Large intestine (tissue), 3 donors: ENCODE data around the gene CD247. TPM values are rescaled to one million over a fixed set of nuclear protein-coding genes. Genes with fewer than 3 reads are reported as not detected.

Experiments used
- DNase-seq, 2 donors: peaks; one replicate each; pipeline versions ENCODE4 v3.0.0 to v3.0.0-alpha.2; 2013
- H3K27ac ChIP-seq: one replicate; pipeline ENCODE4 v1.5.1; 2013; ENCODE audit warnings: low read length
- H3K27me3 ChIP-seq: 2 replicates; pipeline ENCODE4 v1.6.1; 2013; ENCODE audit warnings: low read length; ENCODE audit not compliant: control insufficient read depth, insufficient read depth
- H3K36me3 ChIP-seq: 2 replicates; pipeline ENCODE4 v1.6.1; 2013; ENCODE audit warnings: low read length; ENCODE audit not compliant: control insufficient read depth, insufficient read depth
- H3K4me1 ChIP-seq: one replicate; pipeline ENCODE4 v1.6.1; 2013; ENCODE audit warnings: low read length; ENCODE audit not compliant: control insufficient read depth, insufficient read depth
- H3K4me3 ChIP-seq: one replicate; pipeline ENCODE4 v1.5.1; 2013; ENCODE audit warnings: low read length
- H3K9me3 ChIP-seq: one replicate; pipeline ENCODE4 v1.6.1; 2013; ENCODE audit warnings: mild to moderate bottlenecking, low read depth, low read length, moderate library complexity; ENCODE audit not compliant: control insufficient read depth
- WGBS: methylation state at CpG from one replicate; pipeline ENCODE4 v1.1.5; 2013; ENCODE audit warnings: low lambda C conversion rate; ENCODE audit not compliant: insufficient coverage; 5-methylcytosine and 5-hydroxymethylcytosine counted together
- polyA plus RNA-seq: library from polyadenylated mRNA; unstranded; fragments of 120-200 nt; gene quantifications from one replicate; pipeline ENCODE4 v1.2.1, GENCODE V29; 2013

The CD247 gene
- polyA plus RNA-seq, 1 donor, result 7.4 TPM

DNA sequence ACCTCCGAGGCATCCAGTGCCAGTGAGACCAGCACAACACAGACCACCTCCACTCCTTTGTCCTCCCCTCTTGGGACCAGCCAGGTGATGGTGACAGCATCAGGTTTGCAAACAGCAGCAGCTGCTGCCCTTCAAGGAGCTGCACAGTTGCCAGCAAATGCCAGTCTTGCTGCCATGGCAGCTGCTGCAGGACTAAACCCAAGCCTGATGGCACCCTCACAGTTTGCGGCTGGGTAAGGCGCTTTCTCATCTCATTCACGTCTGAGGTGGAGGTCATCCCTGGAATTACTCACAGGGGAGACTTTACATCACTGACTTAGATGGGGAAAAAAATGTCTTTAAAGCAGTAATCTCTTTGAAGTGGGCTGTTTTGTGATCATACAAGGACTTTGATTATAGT, 106.3 kb downstream of the CD247 start:
- Histone ChIP-seq H3K9me3 (no peaks in the 10 kb centered on the region), H3K4me1 (no peaks in the 10 kb centered on the region), H3K27me3 (no peaks in the 10 kb centered on the region), H3K36me3 (peaks cover 28% of the 10 kb centered on the region), H3K27ac (no peak overlapping the region), H3K4me3 (no peak overlapping the region)
- no peak for DNase-seq
- no CpG with 5 or more reads among the region's 4 CpGs for WGBS

DNA sequence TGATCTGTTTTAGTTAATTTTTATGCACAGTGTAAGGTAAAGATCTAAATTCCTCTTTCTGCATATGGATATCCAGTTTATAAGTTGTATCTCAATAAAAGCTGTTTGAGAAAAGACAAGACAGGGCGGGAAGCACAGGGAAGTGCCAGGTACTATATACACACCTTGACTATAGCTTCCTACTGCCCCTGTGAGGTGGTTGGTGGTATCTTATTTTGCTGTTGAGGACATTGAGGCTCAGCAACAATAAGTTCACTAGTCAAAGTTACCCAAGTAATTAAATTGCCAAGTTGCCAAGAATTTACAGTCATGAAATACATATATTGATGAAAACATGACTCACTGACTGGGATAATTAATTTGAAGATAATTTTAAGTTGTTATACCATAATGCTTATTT, 109.1 kb downstream of the CD247 start:
- Histone ChIP-seq H3K4me3 (no peak overlapping the region), H3K9me3 (no peaks in the 10 kb centered on the region), H3K27me3 (no peaks in the 10 kb centered on the region), H3K4me1 (no peaks in the 10 kb centered on the region), H3K27ac (no peak overlapping the region), H3K36me3 (peaks cover 22% of the 10 kb centered on the region)
- no CpG with 5 or more reads among the region's 1 CpG for WGBS
- no peak for DNase-seq

DNA sequence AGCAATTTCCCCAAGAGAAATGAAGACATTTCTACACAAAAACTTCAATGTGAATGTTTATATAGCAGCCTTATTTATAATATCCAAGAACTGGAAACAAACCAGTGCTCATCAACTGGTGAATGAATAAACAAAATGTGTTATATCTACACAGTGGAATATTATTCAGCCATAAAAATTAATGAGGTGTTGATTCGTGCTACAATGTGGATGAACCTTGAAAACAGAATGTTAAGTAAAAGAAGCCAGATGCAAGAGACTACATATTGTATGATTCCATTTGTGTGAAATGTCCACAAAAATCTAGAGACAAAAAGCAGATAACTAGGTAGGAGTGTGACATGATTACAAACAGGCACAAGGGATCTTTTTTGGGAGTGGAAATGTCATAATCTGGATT, 110.0 kb downstream of the CD247 start:
- Histone ChIP-seq H3K27me3 (no peaks in the 10 kb centered on the region), H3K27ac (no peak overlapping the region), H3K4me3 (no peak overlapping the region), H3K4me1 (no peaks in the 10 kb centered on the region), H3K9me3 (no peaks in the 10 kb centered on the region), H3K36me3 (peaks cover 19% of the 10 kb centered on the region)
- no peak for DNase-seq
- 100% methylated on average over 1 of the region's 1 CpG for WGBS

DNA sequence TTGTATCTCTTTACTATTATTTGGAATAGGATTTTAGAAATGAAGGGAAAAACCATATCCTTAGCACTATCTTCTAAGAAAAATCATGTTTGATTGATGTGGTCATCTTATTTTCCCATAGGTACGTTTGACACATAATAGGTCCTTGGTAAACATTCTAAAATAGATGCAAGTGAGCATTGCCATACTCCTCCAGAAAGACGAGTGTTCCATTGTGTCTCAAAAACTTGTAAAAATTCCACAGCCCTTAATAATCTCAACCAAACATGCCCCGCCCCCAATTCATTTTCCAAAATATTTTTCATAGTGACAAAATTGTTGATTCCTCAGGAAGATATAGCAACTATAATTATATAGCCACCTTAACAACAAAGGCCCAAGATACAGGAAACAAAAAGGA, 113.4 kb downstream of the CD247 start:
- H3K9me3 ChIP-seq, result no peaks in the 10 kb centered on the region
- no peaks in the 10 kb centered on the region for H3K27me3 ChIP-seq
- peaks cover 13% of the 10 kb centered on the region for H3K36me3 ChIP-seq
- H3K4me1 ChIP-seq, result no peaks in the 10 kb centered on the region
- no peak overlapping the region for H3K27ac ChIP-seq
- no peak overlapping the region for H3K4me3 ChIP-seq
- WGBS, result no CpG with 5 or more reads among the region's 3 CpGs
- DNase-seq, result no peak

DNA sequence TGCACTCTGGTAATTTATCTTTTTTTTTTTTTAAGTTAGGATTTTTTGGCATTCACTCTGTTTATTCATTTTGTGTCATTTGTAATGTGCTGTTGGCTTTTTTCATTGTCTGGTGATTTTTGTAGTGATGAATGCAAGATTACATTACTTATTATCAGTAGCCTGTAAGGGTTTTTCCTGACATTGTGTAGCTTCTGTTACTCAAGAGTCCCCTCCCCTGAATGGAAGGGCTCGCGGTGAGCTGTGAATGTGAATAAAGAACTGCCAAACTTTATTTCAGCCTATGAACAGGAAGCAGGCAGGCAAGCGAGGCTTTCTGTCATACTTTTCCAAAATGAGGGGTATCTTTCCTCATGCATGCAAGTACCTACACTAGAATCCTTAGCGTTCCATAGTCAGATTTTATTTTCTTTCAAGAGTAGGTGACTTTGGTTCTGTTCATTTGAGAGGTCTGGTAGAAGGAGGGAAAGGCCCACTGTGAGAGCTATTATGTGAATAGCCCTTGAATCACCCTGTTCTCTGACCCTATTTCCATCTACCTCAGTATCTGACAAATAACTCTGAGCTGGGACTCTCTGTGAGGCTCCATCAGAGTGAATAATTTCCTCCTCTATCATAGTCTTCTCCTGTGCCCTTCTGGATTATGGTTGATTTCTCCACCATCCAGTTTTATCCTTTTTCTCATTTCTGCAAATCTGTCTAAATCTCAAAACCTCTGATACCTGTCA, 114.0 kb downstream of the CD247 start:
- H3K4me3 ChIP-seq, result no peak overlapping the region
- H3K4me1 ChIP-seq, result no peaks in the 10 kb centered on the region
- H3K27ac ChIP-seq, result no peak overlapping the region
- WGBS, result 92% methylated on average over 2 of the region's 4 CpGs
- H3K9me3 ChIP-seq, result no peaks in the 10 kb centered on the region
- H3K27me3 ChIP-seq, result no peaks in the 10 kb centered on the region
- peaks cover 16% of the 10 kb centered on the region for H3K36me3 ChIP-seq
- DNase-seq, result no peak

DNA sequence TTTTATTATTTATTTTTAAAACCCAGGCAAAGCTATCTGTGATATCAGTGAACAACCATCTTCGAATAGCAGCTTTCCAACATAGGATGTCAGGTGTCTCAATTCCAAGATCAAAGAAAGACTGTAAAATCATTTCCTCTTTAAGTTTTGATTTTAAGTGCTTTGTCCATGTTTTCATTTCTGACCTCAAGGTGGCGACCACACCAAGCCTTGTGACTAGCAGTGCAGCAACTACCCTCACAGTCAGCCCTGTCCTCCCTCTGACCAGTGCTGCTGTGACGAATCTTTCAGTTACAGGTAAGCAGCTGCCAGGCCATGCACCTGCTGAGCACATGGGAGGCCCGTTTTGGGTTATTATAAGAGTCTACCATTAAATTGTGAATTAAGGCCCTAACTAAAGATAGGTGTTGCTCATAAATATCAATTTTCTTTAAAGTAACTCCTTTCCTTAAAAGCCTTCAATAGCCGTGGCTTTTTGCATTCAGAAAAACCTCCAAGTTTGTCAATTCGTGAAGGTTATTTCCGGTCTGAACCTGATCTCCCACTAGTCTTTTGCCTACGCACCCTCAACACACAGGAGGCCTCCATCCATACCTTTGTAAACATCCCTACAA, 117.0 kb downstream of the CD247 start:
- Histone ChIP-seq H3K27ac (no peak overlapping the region), H3K27me3 (no peaks in the 10 kb centered on the region), H3K36me3 (peaks cover 27% of the 10 kb centered on the region), H3K9me3 (no peaks in the 10 kb centered on the region), H3K4me1 (no peaks in the 10 kb centered on the region), H3K4me3 (no peak overlapping the region)
- 20% methylated on average over 1 of the region's 8 CpGs for WGBS
- peak; percentile 61 to 62 for DNase-seq

DNA sequence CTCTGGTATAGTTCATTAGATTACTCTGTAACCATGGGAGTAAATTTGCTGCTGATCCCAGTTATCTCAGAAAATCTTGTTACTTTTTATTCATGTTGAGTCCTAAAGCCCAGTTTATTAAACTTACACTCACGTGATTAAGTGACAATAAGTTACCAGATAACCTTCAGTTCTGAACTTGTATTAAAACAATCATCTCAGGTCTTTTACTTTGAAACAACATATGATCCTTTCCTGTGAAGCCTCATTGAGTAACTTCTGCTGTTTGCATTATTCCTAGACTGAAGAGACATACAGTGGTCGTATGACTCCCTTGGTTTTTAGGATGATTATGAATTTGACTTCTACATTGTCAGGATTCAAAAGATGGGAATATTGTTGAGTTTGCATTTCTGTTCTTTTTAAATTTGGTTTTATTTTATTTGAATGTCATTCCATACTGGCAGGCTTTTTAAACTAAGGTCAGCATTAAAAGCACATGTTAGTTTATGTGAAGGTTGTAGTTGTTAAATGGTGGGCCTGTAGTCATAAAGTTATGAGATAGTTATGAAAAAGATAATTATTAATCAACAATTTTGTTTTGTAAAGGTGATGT, 117.9 kb downstream of the CD247 start:
- Histone ChIP-seq H3K27me3 (no peaks in the 10 kb centered on the region), H3K27ac (no peak overlapping the region), H3K4me3 (no peak overlapping the region), H3K9me3 (no peaks in the 10 kb centered on the region), H3K4me1 (no peaks in the 10 kb centered on the region), H3K36me3 (peaks cover 31% of the 10 kb centered on the region)
- no peak for DNase-seq
- 86% methylated on average over 1 of the region's 2 CpGs for WGBS

DNA sequence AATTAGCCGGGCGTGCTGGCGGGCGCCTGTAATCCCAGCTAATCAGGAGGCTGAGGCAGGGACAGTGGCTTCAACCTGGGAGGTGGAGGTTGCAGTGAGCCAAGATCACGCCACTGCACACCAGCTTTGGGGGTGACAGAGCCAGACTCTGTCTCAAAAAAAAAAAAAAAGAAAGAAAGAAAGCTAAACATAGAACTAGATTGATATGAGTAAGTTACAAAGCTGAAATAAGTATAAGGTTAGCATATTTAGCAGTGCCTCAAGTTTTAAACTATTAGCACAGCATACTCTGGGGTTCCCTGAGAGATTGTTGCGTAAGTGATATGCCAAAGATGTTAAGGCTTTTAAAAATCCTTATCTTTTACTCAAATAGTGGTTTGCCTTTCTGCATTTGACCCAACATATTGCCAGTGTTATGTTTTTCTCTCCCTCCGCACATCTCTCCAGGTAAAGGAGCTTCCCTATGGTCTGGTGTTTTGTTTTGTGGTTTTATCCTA, 126.1 kb downstream of the CD247 start:
- no peak for DNase-seq
- no CpG with 5 or more reads among the region's 7 CpGs for WGBS
- H3K9me3 ChIP-seq, result no peaks in the 10 kb centered on the region
- H3K4me3 ChIP-seq, result no peak overlapping the region
- no peak overlapping the region for H3K27ac ChIP-seq
- peaks cover 15% of the 10 kb centered on the region for H3K36me3 ChIP-seq
- no peaks in the 10 kb centered on the region for H3K27me3 ChIP-seq
- peaks cover under 1% of the 10 kb centered on the region for H3K4me1 ChIP-seq

DNA sequence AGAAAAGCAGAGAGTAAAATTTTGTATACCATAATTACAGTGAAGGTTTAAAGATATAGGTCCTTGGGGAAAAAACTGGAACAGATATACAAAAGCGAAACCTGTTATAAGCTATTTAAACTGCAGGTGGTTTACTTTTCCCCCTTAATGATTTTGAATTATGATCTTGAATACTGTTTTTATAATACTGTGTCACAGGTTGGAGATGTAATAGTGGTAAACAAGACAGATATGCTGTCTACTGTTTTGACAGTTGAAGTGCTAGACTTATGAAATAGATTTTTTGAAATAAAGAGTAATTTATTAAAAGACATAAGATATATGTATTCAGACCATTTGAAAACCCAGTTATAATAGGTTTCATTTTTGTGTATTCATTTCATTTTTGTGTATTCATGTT, 129.4 kb downstream of the CD247 start:
- Histone ChIP-seq H3K4me3 (no peak overlapping the region), H3K4me1 (peaks cover 4% of the 10 kb centered on the region), H3K9me3 (no peaks in the 10 kb centered on the region), H3K27me3 (no peaks in the 10 kb centered on the region), H3K36me3 (peaks cover 21% of the 10 kb centered on the region), H3K27ac (no peak overlapping the region)
- DNase-seq, result no peak
- WGBS, result 100% methylated on average over 1 of the region's 1 CpG

DNA sequence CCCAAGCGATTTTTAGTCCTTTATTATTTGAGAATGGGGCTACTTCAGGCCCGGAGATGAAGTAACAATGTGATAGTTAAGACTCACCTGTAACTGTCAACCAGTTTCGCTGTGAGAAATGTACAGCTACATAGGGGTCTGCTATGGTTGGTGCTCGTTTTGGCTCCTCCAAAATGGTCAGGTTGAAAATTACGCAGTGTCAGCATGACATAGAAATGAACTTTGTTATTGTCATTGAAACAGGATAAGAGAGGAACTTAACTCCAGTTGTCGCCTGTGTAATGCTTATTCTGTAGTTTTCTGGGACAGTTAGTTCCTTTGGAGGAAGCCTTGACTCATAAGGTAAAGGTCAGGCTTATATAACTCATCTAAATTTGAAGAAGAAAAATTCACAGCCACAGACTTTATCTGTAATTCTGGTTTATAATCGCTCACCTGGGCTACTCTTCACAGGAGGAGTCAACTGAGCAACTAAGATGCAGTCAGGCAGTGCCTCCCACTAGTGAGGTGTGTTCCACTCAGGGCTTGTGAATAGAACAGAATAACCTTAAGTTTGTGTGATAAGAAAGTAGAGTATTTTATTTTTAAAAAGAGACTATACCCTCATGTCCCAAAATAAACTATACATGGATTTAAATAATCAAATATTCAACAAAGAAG, 130.9 kb downstream of the CD247 start:
- H3K36me3 ChIP-seq, result peaks cover 21% of the 10 kb centered on the region
- H3K9me3 ChIP-seq, result no peaks in the 10 kb centered on the region
- DNase-seq, result peak; percentile 37 to 75
- H3K27me3 ChIP-seq, result no peaks in the 10 kb centered on the region
- H3K4me3 ChIP-seq, result no peak overlapping the region
- H3K27ac ChIP-seq, result peak overlapping the region; percentile 71
- peaks cover 4% of the 10 kb centered on the region for H3K4me1 ChIP-seq
- WGBS, result 58% methylated on average over 2 of the region's 7 CpGs
